GM19397 (cell line): Measurements from ENCODE around the gene OOSP4A.
"Not testable (repeated sequence)": the region's sequence is repeated elsewhere in the genome, so short reads cannot be mapped to it uniquely, and the experiment has no call there.

Experiments used
- ATAC-seq: cut with Tn5 transposase; IDR thresholded peaks from one replicate; pipeline ENCODE4 v1.9.1; 2021; ENCODE audit warnings: mild to moderate bottlenecking, moderate library complexity; ENCODE audit not compliant: unreplicated experiment

OOSP4A gene

DNA sequence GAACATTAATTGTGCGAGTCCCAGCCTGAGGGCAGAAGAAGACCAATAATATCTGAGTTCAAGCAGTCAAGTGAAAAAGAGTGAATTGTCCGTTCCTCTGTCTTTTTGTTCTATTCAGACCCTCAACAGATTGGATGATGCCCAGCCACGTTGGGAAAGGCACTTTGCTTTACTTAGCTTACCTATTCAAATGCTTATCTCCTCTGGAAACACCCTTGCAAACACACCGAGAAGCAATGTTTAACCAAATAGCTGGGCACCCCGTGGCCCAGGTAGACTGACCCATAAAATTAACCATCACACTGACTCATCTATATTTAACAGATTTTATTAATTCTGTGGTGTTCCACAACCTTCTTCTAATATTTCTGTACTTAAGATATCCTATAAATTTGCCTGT lies 9.3 kb downstream of the OOSP4A start:
- ATAC-seq = no peak

DNA sequence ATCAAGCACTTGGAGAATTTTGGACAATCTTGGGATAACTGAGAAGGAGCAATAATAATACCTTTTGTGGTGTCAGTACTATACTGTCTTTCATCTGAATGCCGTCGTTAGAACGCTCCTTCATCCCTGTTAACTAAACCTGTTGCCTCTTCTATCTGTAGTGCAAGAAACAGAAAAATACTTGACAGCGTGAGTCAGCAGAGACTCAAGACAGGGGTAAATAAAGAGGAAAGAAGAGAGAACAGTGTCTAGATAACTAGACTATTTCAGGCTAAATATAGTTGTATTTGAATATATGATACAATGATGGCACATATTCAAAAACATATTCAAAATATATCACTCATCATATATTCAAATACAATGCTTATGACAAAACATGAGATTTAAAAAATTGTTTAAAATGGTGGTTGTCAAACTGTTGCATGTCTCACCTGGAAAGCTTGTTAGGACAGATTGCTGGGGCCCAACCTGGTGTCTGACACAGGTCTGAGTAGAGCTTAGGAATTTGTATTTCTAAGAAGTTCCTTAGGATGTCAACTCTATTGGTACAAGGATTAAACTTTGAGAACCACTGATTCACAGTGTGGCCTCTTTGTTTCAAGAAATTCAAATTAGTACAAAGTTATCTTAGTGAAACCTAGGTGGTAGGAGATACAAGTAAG lies 17.4 kb downstream of the OOSP4A start:
- no peak for ATAC-seq

DNA sequence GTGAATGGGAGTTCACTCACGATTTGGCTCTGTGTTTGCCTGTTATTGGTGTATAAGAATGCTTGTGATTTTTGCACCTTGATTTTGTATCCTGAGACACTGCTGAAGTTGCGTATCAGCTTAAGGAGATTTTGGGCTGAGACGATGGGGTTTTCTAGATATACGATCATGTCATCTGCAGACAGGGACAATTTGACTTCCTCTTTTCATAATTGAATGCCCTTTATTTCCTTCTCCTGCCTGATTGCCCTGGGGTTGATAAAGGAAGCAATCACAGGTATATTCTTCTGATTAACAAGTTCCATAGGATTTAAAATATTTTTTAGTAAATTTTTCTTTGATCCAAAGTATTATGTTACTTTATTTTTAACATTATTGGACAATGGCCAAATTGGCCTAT lies 18.2 kb downstream of the OOSP4A start:
- ATAC-seq = not testable (repeated sequence)

GRCh38 chr11:59983212-59983611 lies 19.4 kb downstream of the OOSP4A start:
- ATAC-seq = no peak

DNA sequence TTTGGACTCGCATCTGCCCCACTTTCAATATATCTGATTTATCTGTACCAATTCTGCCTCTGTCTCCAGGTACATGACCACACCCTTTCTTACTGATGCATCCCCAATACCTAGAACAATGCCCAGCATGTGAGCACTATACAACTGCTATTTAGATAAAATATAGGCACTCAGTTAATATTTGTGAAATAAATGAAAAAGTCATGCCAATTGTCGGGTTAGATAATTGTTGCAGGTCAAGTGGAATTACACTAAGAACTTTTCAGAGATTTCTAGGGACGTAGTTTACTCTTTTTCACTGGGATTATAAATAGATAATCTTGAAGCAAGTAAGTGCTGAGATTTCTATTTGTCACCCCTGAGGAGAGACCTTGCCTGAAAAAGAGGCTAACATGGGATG lies 20.5 kb downstream of the OOSP4A start:
- no peak for ATAC-seq

GRCh38 chr11:59990421-59990820 lies 26.6 kb downstream of the OOSP4A start:
- no peak for ATAC-seq

DNA sequence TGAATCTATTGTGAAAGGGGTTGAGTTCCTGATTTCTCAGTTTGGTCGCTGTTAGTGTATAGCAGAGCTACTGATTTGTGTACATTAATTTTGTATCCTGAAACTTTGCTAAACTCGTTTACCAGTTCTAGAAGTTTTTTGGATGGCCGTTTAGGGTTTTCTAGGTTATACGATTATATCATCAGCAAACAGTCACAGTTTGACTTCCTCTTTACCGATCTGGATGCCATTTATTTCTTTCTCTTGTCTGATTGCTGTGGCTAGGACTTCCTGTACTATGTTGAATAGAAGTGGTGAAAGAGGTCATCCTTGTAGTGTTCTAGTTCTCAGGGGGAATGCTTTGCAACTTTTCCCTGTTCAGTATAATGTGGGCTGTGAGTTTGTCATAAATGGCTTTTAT lies 28.6 kb downstream of the OOSP4A start:
- no peak for ATAC-seq

DNA sequence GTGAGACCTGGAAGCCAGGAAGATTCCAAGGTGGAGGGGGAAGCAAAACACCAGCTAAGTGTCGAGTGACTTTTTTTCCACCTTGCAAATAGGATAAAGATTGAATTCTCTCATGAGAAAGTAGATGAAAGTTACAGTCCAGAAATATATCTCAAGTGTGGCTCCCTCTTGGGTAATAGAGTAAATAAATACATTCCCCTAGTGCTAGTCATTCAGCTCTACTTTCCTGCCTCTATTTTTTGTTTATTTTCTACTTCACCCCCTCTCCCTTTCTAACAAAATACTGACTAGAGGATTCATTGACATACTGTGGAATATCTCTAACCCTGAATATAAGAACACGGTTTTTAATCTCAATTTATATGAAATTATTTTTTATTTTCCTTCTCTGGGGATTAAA lies 34.0 kb downstream of the OOSP4A start:
- ATAC-seq = no peak

GRCh38 chr11:59999691-60000090 lies 35.9 kb downstream of the OOSP4A start:
- ATAC-seq = no peak

- ATAC-seq = no peak
Measured at GRCh38 chr11:60003729-60004128, 39.9 kb downstream of the OOSP4A start.

- ATAC-seq = no peak
Measured at GRCh38 chr11:60005360-60005759, 41.5 kb downstream of the OOSP4A start.

- ATAC-seq = no peak
Measured at GRCh38 chr11:60016881-60017280, 53.0 kb downstream of the OOSP4A start, which contains the start of gene OOSP4B. TSS of gene OOSP4B (plus strand) at chr11:60017181.

DNA sequence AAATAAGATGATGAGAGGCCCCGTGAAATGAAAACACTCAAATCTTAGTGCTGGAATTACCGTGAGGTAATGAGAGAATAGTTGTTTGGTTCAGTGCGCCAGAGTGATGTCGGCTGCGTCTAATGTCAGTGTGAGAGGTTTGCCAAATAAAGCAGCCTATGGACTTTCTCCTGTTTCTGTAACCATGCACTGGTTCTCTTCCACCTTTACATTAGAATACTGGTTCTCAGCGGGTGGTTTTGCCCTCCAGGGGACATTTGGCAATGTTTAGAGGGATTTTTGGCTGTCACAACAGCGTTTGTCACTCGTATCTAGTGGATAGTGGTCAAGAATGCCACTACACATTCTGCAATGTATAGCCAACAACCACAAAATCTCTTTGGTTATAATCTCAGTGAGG lies 54.2 kb downstream of the OOSP4A start:
- no peak for ATAC-seq
